Cerebellar cortex (tissue), 1 donor: ENCODE data around the gene EML3.
"Not testable (repeated sequence)": the region's sequence is repeated elsewhere in the genome, so short reads cannot be mapped to it uniquely, and the experiment has no call there.

Experiments used
- DNase-seq: peaks from one replicate; pipeline ENCODE4 v3.0.0-alpha.2; 2015; ENCODE audit warnings: low spot score

EML3 gene

GRCh38 chr11:62612366-62613290 lies at the start of gene EML3, which contains the start of gene ROM1:
TSS of gene EML3 (minus strand) at chr11:62612775. CDS start at chr11:62612457, 318 bp downstream.
TSS of gene ROM1 (plus strand) at chr11:62613257. CDS start at chr11:62613282, 25 bp downstream.
- peak; percentile 84 for DNase-seq

DNA sequence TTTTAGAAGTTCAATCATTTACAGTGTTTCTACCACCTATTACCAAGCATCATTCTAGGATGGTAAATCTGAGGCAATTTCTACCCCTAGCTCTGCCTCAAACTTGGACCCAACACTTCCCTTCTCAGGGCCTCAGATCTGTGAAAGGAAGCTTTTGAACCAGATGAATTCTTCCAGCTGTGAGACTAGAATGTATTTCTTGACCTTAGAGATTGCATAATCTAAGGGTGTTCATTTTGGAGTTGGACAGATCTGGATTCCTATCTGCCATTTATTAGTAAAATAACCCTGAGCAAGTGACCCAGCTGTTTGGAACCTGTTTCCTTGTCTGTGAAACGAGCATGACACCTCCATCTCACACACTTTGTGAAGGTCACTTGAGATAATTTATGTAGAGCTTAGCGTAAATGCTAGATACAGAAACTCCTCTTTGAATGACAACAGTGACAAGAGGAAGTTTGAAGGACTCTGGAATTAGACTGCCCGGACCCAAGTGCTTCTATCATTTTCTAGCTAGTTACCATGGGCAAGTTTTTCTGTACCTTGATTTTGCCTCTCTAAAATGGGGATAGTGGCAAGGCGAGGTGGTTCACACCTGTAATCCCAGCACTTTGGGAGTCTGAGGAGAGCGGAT lies 44.3 kb upstream of the EML3 start:
- no peak for DNase-seq

- no peak for DNase-seq
Observed at GRCh38 chr11:62654297-62654696, 41.7 kb upstream of the EML3 start.

DNA sequence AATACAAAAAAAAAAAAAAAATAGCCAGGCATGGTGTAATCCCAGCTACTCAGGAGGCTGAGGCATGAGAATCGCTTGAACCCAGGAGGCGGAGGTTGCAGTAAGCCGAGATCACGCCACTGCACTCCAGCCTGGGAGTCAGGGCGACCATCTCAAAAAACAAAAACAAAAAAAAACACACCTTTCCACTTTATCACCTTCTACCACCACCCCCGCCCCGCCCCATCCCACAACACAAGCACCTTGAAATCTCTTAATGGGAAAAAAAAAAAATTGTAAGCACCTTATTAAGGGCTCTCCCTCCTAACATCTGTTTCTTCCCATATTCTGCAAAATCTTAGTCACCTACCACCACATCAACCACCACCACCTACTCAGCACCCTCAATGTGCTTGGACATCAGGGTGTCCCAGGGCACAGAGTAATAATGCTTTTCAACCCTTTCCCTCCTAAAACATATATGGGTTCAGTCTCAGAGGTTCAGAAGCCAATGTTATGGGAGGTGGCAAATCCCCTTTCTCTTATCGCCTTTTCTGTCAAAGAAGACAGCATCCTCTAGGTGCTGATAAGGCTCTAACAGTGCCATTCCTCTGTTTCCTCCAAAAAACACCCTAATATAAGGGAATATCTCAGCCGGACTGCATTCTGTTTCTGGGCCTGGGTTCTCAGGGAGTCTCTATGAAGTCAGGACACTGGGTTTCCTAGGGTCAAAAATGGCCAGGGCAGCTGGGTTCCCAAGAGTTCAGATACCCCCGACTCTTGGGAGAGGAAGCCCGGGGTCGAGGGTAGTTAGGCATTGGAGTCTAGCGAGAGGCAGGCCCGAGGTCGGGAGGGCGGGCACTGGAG lies 39.8 kb upstream of the EML3 start:
- DNase-seq, result no peak

- not testable (repeated sequence) for DNase-seq
Observed at GRCh38 chr11:62650283-62650682, 37.7 kb upstream of the EML3 start.

DNA sequence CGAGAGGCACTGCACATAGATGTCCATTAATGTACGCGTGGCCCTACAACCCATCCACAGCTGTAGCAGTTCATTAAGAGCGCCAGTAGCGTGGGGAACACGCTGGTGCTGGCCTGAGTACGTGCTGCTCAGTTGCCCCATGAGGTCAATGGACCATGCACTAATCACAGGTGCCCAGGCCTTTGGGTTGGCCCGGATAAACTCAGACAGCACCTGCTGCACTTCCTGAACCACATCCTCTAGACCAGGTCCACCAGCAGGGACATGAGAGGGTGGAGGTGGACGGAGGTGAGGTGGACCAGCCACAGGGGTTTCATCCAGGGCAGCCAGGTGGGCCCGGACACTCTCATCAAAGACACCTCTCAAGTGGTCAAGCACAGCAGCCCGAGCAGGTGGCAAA lies 36.9 kb upstream of the EML3 start:
- no peak for DNase-seq

DNA sequence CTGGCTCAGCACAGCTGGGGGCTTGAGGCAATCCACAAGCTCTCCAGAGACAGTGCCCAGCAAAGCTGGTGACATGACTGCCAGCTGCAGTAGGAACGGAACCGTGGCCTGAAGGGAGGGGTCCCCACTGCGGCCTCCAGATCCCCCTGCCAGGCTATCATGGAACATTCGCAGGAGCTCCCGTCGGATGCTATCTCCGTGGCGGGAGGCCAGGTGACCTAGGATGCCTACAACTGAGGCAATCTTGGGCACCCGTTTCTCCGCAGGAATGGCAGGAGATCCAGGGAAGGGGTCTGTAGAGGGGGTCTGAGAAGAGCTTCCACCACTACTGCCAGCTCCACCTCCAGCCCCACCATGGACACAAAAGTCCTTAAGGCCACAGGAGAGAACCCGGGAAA lies 36.4 kb upstream of the EML3 start:
- no peak for DNase-seq

DNA sequence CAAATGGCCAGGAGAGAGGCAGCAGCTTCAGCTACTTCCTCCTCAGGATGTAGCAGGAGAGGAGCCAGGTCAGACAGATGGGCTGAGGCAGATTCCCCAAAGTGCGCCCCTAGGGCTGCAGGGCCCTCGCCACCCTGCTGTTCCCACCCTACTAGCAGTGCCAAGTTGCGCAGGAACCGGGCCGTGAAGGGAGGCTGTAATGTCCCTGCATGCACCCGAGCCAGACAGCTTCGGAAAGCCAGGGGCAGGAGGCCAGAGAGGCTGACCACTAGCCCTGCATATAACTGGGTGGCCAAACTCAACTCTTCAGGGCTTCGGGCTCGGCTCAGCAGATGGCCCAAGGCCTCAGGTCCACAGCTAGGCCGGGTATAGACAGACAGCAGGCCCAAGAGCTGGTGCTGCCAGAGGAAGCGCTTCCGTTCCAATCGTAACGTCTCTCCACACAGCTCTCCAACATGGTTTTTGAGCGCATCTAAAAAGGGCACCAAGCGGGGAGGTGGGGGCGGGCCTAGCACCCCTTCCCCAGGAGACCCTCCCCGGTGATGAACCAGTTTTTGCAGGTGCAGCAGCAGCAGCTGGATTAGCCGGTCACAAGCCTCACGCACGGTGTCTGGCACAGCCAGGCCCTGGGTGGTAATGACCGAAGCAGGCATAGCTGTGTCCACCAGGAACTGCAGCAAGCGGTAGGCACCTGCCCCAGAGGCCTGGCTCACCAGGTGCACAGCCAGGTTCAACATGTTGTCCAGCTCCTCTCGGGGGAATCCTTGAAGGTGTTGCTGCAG lies 35.8 kb upstream of the EML3 start:
- no peak for DNase-seq

DNA sequence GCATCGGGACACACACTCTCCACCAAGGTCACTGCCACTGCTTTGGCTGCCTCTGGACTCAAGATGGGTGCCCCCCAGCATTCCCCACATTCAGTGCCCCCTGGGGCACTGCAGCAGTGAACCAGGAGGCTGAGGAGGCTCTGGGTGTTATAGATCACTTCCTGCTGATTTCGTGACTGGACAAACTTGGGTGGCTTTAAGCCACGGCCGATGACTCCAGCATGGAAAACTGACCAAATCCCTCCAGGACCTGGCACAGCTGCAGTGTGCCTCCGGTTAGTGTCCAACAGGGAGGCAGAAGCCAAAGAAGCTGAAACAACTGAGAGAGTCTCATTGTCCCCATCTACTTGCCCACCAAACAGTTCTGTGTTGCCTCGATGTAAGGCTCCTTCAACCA lies 35.0 kb upstream of the EML3 start:
- DNase-seq, result no peak

- no peak for DNase-seq
Observed at GRCh38 chr11:62646825-62647608, 34.4 kb upstream of the EML3 start.

- DNase-seq, result peak; percentile 99
Observed at GRCh38 chr11:62645946-62646824, 33.6 kb upstream of the EML3 start, which contains the start of gene GANAB. TSS of gene GANAB (minus strand) at chr11:62646613. CDS start at chr11:62646599, 14 bp downstream.

- DNase-seq, result no peak
Observed at GRCh38 chr11:62645671-62645945, 33.0 kb upstream of the EML3 start.

- no peak for DNase-seq
Observed at GRCh38 chr11:62644220-62644619, 31.6 kb upstream of the EML3 start.

GRCh38 chr11:62632492-62632891 lies 19.9 kb upstream of the EML3 start:
- DNase-seq, result no peak

DNA sequence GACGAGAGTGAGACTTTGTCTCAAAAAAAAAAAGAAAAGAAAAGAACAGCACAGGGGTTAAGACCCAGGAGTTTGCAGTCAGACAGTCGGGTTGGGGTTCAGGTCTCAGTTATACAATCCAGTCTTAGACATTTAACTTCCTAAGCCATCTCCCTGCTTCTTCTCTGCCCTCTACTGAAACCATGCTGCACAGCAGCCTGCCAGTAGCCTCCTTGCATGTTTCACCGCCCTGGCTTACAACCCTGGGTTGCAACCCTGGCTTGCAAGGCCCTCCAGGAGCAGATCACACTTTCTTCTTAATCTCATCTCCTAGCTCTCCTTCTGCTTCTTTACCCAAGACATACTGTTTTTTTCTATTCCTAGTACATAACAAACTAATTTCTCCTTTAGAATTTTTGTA lies 15.1 kb upstream of the EML3 start:
- DNase-seq, result peak; percentile 42

DNA sequence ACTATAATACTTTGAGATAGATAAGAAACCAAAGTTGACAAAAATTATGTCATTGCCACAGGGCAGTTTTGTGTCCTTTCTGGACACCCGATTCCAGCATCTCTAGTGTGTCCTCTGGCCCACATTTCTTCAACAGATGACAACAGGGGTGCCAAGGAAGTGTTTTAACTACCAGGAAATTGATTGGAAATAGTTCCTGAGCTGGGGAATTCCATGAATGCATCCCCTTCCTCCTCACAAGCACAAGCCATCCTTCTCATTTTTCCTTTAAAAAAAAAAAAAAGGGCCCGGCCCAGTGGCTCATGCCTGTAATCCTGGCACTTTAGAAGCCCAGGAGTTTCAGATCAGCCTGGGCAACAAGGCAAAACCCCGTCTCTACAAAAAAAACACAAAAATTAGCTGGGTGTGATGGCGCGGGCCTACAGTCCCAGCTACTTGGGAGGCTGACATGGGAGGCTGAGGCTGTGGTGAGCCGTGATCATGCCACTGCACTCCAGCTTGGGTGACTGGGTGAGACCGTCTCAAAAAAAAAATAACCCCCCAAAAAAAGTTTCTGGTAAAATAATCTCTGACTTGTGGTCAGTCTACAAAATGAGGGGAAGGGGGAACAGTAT lies 10.0 kb upstream of the EML3 start:
- DNase-seq, result no peak

DNA sequence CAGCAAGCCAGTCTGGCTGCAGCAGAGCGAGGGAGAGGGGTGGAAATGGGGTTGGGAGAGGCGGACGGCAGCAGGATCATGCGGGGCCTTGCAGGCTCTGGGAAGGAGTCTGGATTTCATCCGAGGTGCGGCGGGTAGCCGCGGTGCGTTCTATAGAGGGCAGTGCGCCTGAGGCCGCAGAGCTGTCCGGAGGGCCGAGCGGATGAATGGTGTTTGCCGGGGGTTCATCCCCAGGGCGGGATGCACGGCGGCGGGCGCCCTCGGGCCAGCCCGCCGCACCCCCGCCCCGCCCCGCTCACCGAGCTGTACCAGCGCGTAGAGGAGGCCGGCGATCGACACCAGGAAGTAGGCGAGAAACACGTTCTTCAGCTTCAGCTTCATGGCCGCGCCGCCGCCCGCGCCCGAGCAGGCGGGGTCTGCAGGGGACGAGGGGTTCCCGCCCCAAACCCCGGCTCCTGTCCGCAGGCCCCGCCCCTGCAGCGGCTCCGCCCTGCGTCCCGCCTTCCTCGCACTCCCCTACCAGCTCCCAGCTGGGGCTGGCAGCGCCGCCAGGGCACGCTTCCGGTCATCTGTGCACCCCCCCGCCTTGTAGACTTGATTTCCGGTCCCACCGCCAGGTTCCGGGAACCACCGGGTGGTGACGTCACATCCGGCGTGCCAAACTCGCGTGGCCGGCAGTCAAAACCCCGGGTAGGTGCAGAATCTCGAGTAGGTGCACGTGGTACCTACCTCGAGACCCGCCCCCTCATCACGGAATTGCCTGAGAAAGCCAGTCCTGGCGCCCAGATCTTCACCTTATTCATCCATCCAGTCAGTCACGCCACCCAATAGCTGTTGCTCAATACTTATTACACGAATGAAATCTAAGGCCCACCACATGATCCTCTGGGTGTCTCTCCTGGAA lies 9.2 kb upstream of the EML3 start, which contains the start of gene B3GAT3:
B3GAT3 (minus strand) TSS at position 420 of the 904 bp plus-strand sequence; CDS start at position 381, 39 bp downstream.
- peak; percentile 98 for DNase-seq

DNA sequence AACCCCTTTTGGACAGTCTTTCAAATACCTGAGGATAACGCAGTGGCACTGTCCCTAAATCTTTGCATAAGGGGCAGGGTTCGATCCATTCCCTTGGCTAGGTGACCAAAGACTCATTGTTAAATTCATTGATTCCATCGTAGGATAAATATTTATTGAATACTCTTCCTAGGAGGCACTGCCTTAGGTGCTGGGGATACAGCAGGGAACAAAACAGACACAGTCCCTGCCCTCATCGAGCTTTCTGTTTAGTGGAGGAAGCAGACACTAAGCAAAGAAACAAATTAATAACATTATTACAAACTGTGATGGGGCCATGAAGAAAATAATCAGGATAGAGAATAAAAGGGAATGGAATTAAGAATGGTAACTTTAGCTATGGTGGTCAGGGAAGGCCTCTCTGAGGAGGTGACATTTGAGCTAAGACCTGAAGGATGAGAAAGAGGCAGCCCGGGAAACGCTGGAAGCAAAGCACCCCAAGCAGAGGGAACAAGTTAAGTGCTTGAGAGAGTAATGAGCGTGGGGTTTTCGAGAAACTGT lies 8.5 kb upstream of the EML3 start:
- no peak for DNase-seq
